ENCODE data around the gene TRIM17. TPM values are rescaled to one million over a fixed set of nuclear protein-coding genes. Genes with fewer than 3 reads are reported as not detected.

Gene TRIM17
- total RNA-seq, 1 experiment from 2014 or later = not detected

DNA sequence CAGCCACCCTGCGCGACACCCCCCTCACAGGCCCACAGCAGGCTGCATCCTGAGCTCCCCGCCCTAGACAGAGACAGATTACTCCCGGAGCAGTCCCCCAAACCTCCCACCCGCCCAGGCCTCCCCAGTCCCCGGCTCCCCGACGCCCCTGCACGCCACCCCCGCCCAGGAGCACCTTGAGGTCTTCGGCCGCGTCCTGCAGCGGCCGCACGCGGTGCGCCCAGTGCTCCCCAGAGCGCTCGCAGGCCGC, 10.8 kb downstream of the TRIM17 start:
- no TSS peak for BruUV-seq (replicated peaks)
- no peaks in the 10 kb centered on the region for H4K20me1 ChIP-seq (ENCODE audit: insufficient read depth)
- DNase-seq (ENCODE audit: low read depth, low spot score) = no peak
- RAD21 ChIA-PET (ENCODE audit: low non-redundant PET in 1 of 2, low total read pairs in 2 of 2, uncharacterized antibody in 2 of 2, unreplicated experiment in 2 of 2) = no interaction called here
- CTCF ChIA-PET = interaction anchor here (1.1 to 1.8 kb wide), 2 partner anchors 12 to 275 kb away, joined by 4 to 10 read pairs; no protein-coding TSS in a partner anchor
- H3K9ac ChIP-seq (ENCODE audit: low read length) = peak overlapping the region; percentile 99
- peaks cover 9 to 21% of the 10 kb centered on the region in 2 experiments for H3K4me1 ChIP-seq (ENCODE audit: control insufficient read depth in 1 of 2, insufficient read depth in 2 of 2, low read length in 2 of 2)
- intact Hi-C loops (cut with micrococcal nuclease) = loop anchor here (2.0 kb wide), 1 partner anchor 51 kb away; a partner anchor contains a TSS
- H3K9me3 ChIP-seq (ENCODE audit: control insufficient read depth in 1 of 2, insufficient read depth in 1 of 2, low read depth in 1 of 2, low read length in 2 of 2) = no peaks in the 10 kb centered on the region
- no peak for TF ChIP-seq POLR2AphosphoS5 (IDR thresholded peaks at IDR 0.05; ENCODE audit: low read depth, low read length)
- no peak for TF ChIP-seq EZH2phosphoT487 (IDR thresholded peaks at IDR 0.05; ENCODE audit: borderline replicate concordance)
- TF ChIP-seq YY1 (IDR thresholded peaks at IDR 0.05; ENCODE audit: extremely low read depth, insufficient replicate concordance, low read depth, low read length) = no peak
- no peak for TF ChIP-seq CBX3 (IDR thresholded peaks at IDR 0.05; ENCODE audit: low read depth)
- no peak for TF ChIP-seq EZH2 (IDR thresholded peaks at IDR 0.05)
- TF ChIP-seq ZFX (IDR thresholded peaks at IDR 0.05) = no peak
- TF ChIP-seq, protein P1, sequence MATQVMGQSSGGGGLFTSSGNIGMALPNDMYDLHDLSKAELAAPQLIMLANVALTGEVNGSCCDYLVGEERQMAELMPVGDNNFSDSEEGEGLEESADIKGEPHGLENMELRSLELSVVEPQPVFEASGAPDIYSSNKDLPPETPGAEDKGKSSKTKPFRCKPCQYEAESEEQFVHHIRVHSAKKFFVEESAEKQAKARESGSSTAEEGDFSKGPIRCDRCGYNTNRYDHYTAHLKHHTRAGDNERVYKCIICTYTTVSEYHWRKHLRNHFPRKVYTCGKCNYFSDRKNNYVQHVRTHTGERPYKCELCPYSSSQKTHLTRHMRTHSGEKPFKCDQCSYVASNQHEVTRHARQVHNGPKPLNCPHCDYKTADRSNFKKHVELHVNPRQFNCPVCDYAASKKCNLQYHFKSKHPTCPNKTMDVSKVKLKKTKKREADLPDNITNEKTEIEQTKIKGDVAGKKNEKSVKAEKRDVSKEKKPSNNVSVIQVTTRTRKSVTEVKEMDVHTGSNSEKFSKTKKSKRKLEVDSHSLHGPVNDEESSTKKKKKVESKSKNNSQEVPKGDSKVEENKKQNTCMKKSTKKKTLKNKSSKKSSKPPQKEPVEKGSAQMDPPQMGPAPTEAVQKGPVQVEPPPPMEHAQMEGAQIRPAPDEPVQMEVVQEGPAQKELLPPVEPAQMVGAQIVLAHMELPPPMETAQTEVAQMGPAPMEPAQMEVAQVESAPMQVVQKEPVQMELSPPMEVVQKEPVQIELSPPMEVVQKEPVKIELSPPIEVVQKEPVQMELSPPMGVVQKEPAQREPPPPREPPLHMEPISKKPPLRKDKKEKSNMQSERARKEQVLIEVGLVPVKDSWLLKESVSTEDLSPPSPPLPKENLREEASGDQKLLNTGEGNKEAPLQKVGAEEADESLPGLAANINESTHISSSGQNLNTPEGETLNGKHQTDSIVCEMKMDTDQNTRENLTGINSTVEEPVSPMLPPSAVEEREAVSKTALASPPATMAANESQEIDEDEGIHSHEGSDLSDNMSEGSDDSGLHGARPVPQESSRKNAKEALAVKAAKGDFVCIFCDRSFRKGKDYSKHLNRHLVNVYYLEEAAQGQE (IDR thresholded peaks at IDR 0.05; ENCODE audit: low read depth) = no peak
- TF ChIP-seq SRF (IDR thresholded peaks at IDR 0.05; ENCODE audit: low read depth) = no peak
- no peak for TF ChIP-seq RAD21 (IDR thresholded peaks at IDR 0.05; ENCODE audit: low read depth)
- TF ChIP-seq SIN3A (IDR thresholded peaks at IDR 0.05; ENCODE audit: low read depth) = no peak
- TF ChIP-seq JUND (IDR thresholded peaks at IDR 0.05) = no peak
- peaks cover 56% of the 10 kb centered on the region for H3K79me2 ChIP-seq (ENCODE audit: insufficient read depth, low read length)
- POLR2A ChIA-PET = interaction anchor here (2.1 kb wide), 1 partner anchor 51 kb away, joined by 8 read pairs; a partner anchor contains a TSS
- H3K4me3 ChIP-seq (replicated peaks in 1 of 2; ENCODE audit: low read depth in 1 of 2, low read length in 2 of 2) = peak overlapping the region; percentile 82 to 98
- peaks cover 7 to 35% of the 10 kb centered on the region in 2 experiments; a peak in 3 of 4 replicates for H3K36me3 ChIP-seq (ENCODE audit: control insufficient read depth in 1 of 2, insufficient read depth in 2 of 2, low read length in 2 of 2)
- no peaks in the 10 kb centered on the region for H3K9me2 ChIP-seq (ENCODE audit: insufficient read depth)
- no peak overlapping the region for H2AFZ ChIP-seq (ENCODE audit: low read depth, low read length, poor library complexity, severe bottlenecking)
- peak overlapping the region; percentile 98 for H3K4me2 ChIP-seq (ENCODE audit: low read length)
- peak overlapping the region; percentile 90 for H3K27ac ChIP-seq (ENCODE audit: low read depth, low read length)
- H3K27me3 ChIP-seq (ENCODE audit: insufficient read depth, low read length) = no peaks in the 10 kb centered on the region
- ATAC-seq = no peak

All from HCT116 (cell line).